Hair follicular keratinocyte (primary cell): ENCODE measurements around the gene STX3. TPM values are rescaled to one million over a fixed set of nuclear protein-coding genes. Genes with fewer than 3 reads are reported as not detected.

ENCODE experiments used
- total RNA-seq: library from RNA; depleted of rRNA; stranded (reverse); fragments of >200 nt; gene quantifications from 2 replicates; pipeline ENCODE4 v1.2.3, GENCODE V29; 2015

STX3 gene
- total RNA-seq: 12.4 and 27.8 TPM in 2 replicates

DNA sequence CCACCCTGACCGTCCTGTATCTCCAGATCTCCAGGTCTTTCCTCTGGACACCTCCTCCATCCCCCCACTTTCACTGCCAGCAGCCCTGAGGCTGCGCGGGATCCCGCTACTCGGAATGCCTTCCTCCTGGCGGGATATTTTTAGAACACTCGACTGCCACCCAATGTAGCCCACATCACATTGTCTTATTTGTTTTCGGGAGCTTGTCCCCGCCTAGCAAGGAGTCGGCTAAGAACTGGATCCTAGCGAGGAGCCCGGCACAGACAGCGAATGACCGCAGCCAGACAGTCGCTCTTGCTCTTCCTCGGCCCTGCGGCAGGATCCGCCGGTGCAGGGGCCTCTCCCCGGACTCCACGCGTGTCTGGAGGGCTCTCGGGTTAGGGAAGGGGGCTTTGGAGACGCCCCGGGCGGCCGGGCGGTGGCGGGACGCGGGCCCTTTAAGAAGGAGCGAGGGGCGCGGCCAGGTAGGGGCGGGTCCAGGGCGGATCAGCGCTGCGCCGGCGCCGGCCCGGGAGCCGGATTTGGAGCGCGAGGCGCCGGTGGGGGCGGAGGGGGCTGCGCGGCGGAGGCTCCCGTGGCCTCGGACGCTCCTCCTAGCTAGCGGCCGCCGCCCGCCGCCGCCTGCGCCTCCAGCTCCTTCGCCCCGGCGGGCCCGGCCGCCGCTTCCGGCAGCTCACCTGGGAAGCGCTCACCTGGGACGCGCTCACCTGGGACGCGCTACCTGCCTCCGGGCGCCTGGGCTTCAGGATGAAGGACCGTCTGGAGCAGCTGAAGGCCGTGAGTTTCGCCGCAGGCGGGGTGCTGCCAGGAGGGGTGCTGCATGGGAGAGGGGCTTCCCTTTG, at the start of gene STX3:
STX3 (plus strand) TSS at position 518 of the 842 bp plus-strand sequence; CDS start at position 748, 230 bp downstream.

DNA sequence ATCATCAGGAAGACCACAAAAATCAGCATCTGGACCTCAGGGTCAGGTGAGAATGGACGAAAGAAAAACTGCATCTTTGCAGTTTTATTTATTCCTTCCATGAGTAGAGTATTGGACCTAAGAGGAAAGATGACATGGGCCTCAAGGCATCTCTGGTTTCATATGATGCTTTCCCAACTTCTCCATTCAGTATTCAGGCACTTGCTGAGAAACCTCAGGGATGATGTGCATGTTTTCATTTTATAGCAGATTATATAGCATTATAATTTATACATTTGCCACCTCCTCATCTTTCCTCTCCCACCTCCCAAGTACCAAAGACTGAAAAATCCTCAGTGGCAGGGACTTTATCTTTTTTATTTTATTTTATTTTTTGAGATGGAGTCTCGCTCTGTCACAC, 41.4 kb upstream of the STX3 start, which contains the start of gene OR10V1:
OR10V1 (minus strand) TSS at position 101 of the 400 bp plus-strand sequence; CDS start at position 101, 0 bp downstream.

DNA sequence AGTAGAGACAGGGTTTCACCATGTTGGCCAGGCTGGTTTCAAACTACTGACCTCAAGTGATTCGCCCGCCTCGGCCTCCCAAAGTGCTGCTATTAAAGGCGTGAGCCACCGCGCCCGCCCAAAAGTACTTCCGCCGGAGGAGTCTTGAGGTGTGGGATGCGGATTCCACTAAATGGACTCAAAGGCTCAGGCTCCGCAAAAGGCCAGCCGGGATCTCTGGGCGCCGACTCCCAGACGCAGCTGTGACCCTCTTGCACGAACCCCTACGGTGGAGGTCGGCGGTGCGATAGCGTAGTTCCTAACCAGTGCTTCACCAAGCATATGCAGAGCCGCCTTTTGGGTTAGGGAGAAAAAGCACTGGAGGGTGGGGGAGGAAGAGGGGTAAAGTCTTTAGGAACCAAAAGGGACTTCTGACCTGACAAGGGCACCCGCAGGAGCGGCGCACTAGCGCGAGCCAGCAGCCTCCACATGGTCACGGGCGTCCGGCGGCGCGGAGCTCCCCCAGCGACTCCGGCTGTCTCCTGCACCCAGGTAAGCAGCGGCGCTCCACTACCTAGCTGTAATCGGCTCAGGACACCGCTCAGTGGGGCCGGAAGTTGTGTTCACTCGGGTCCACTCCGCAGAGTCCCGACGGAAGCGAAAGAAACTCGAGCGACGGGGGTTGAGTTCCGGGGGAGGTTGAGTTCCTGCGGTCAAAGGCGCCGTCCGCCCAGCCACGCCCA, 55.2 kb downstream of the STX3 start, which contains the start of gene MRPL16:
MRPL16 (minus strand) TSS at position 590 of the 722 bp plus-strand sequence; CDS start at position 470, 120 bp downstream.

DNA sequence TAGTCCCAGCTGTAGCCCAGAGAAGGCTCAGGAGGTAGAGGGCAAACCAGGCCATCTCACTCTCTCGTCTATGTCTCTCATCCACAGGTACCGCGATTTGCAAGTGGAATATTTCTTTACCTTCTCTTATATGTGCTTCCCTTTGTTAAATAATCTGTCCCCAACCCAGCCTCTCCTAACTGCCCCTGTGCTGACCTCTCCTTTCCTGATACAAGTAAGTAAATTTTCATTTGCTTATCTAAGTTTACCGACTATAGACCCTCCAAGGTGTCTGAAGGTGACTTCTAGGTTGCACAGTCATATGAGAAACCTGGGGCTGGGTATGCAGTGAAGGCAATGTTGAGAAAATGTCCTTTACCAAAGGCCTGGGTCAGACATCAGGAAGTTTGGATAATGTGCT, 90.2 kb downstream of the STX3 start, which contains the start of gene CBLIF:
CBLIF (minus strand) TSS at position 101 of the 400 bp plus-strand sequence; CDS start at position 55, 46 bp downstream.

Other genes starting within 250 kb of the STX3 start
- not detected in 2 replicates for gene OR4D9, start 243.8 kb upstream of the STX3 start, total RNA-seq
- gene OSBP, start 139.6 kb upstream of the STX3 start, total RNA-seq: 19.4 and 21.2 TPM in 2 replicates
- gene PATL1, start 86.3 kb upstream of the STX3 start, total RNA-seq: 10.6 and 14.8 TPM in 2 replicates
- gene OR10V1, start 41.5 kb upstream of the STX3 start, total RNA-seq: not detected in 2 replicates
- gene MRPL16, start 55.4 kb downstream of the STX3 start, total RNA-seq: 76.1 and 83.2 TPM in 2 replicates
- gene CBLIF, start 90.1 kb downstream of the STX3 start, total RNA-seq: not detected in 2 replicates
- 0.08 and 0.68 TPM in 2 replicates for gene TCN1, start 111.1 kb downstream of the STX3 start, total RNA-seq
- not detected in 2 replicates for gene OOSP3, start 123.4 kb downstream of the STX3 start, total RNA-seq
- not detected in 2 replicates for gene OOSP1, start 183.1 kb downstream of the STX3 start, total RNA-seq
- not detected in 2 replicates for gene OOSP4A, start 208.7 kb downstream of the STX3 start, total RNA-seq